ENCODE data around the gene XPO4.

Gene XPO4

DNA sequence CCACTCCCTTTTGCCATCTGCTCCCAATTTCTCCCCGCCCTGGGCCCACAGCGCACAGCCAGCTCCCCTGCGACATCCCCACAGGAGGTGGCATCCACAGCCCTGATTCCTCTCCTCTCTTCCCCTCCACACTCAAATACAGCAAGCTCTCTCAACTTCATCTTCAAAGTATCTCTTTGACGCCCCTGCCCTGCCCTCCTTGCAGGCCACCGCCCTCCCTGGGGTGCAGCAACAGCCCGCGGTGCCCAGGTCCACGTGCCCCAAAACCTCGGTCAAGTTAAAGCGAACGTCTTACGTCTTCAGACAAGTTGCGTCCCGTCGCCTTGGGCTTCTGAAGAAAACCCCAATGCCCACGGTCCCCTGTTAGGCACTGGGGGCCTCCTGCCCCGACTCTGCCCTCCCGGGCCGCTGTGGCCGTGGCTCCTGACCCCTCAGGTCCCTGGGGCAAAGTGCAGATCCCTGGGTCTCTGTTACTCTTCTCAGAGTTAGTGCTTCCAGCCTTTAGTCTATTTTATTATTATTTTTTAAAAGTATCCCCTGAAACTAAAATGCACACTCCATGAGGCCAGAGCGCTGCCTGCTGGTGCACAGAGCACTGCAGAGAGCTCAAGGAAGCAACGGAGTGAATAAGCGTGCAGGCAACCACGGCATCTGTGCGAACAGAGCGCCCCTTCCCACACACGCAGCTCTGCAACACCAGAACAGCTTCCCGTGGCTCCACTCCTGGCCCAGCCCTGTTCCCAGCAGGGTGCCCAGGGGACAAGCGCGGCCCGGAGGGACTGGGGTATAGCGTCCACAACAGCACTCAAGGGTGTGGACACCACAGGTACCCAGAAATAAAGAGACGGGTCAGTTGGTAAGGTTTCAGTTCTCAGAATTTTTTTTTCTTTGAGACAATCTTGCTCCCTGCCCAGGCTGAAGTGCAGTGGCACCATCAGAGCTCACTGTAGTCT lies 172.6 kb downstream of the XPO4 start:
- DNase-seq (ENCODE audit: low spot score) (no peak), FAIRE-seq (no peak)

DNA sequence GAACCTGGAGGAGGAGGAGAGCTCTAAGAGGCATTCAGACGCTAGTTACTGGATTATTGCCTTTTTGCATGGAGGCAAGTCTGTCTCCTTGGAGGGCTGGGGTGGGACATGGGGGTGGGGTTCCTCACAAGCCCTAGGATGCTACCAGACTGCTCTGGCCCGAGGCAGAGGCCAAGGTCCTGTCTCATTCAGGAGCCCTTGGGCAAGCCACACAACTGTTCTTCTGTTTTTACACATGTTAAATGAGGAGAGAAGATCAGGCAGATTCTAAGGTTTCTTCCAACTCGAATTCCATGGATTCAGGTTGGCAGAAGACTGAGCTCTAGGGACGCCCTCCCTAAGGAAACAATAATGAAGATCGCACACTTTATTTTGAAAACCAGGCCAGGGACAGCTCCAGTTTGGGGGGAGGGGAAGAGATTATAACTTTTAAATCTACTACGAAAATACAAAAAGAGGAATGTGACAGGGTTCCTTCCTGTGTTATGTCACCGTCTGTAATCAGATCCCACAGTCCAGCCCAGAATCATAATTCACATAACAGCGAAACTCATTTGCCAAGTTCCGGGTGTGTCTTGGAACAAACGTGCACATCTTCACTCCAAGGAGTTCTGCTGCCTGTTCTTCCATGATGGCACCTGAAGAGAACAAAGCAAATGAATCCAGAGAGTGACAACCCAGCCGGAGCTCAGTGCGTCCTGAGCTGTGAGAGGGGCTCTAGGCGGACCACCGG lies 173.8 kb downstream of the XPO4 start:
- no peak for DNase-seq (ENCODE audit: low spot score)
- no peak for FAIRE-seq

- FAIRE-seq (no peak), DNase-seq (ENCODE audit: low spot score) (no peak)
Observed at GRCh38 chr13:20727856-20728255, 174.7 kb downstream of the XPO4 start.

All from RCC 7860 (cell line).